Mesenchymal stem cell (in vitro differentiated cells and primary cell): ENCODE results near the gene CLNK.

Source experiments
- DNase-seq: peaks from one replicate; pipeline ENCODE4 v3.0.0-alpha.2; 2013
- H2AFZ ChIP-seq: one replicate; pipeline ENCODE4 v1.6.1; 2013; ENCODE audit warnings: low read depth, mild to moderate bottlenecking, control low read depth, inconsistent platforms, low read length, moderate library complexity
- H2AK5ac ChIP-seq: 2 replicates; pipeline ENCODE4 v1.6.1; 2013; ENCODE audit warnings: low read length, moderate library complexity, mild to moderate bottlenecking, inconsistent platforms; ENCODE audit not compliant: severe bottlenecking
- H2BK120ac ChIP-seq: one replicate; pipeline ENCODE4 v1.6.1; 2013; ENCODE audit warnings: low read depth, mild to moderate bottlenecking, inconsistent platforms, low read length, moderate library complexity
- H2BK12ac ChIP-seq, 2 experiments: one replicate each; pipeline ENCODE4 v1.6.1; 2013; ENCODE audit warnings: inconsistent platforms in 2 of 2, low read length in 2 of 2, mild to moderate bottlenecking in 2 of 2, moderate library complexity in 2 of 2, control low read depth in 1 of 2
- H2BK15ac ChIP-seq: one replicate; pipeline ENCODE4 v1.6.1; 2013; ENCODE audit warnings: mild to moderate bottlenecking, low read depth, inconsistent platforms; ENCODE audit not compliant: poor library complexity, severe bottlenecking
- H2BK5ac ChIP-seq: 2 replicates; pipeline ENCODE4 v1.6.1; 2013; ENCODE audit warnings: low read depth, mild to moderate bottlenecking, low read length, control low read depth, inconsistent platforms; ENCODE audit not compliant: poor library complexity, severe bottlenecking
- H3K14ac ChIP-seq, 2 experiments: one replicate each; pipeline ENCODE4 v1.6.1; 2013; ENCODE audit warnings: inconsistent platforms in 2 of 2, low read length in 2 of 2, control low read depth in 1 of 2, mild to moderate bottlenecking in 1 of 2, moderate library complexity in 1 of 2
- H3K18ac ChIP-seq, 2 experiments: one replicate each; pipeline ENCODE4 v1.6.1; 2013; ENCODE audit warnings: inconsistent platforms in 2 of 2, low read length in 2 of 2, control low read depth in 1 of 2, low read depth in 1 of 2, mild to moderate bottlenecking in 1 of 2
- H3K23ac ChIP-seq, 2 experiments: one replicate each; pipeline ENCODE4 v1.6.1; 2013; ENCODE audit warnings: inconsistent platforms in 2 of 2, low read length in 2 of 2, mild to moderate bottlenecking in 2 of 2, moderate library complexity in 2 of 2, control low read depth in 1 of 2
- H3K27ac ChIP-seq: 2 replicates; pipeline ENCODE4 v1.5.1; 2013; ENCODE audit warnings: mild to moderate bottlenecking, moderate library complexity, low read length, control low read depth, inconsistent platforms; ENCODE audit not compliant: poor library complexity, severe bottlenecking
- H3K27me3 ChIP-seq, 2 experiments: 2 replicates each; pipeline versions ENCODE4 v1.6.1 to v1.7.0; 2013; ENCODE audit warnings: low read length in 2 of 2, mild to moderate bottlenecking in 2 of 2, moderate library complexity in 2 of 2, control low read depth in 1 of 2, inconsistent platforms in 1 of 2; ENCODE audit not compliant: control insufficient read depth in 1 of 2, insufficient read depth in 1 of 2
- H3K36me3 ChIP-seq, 2 experiments: 2 replicates each; pipeline versions ENCODE4 v1.6.1 to v1.7.0; 2013; ENCODE audit warnings: low read length in 2 of 2, control low read depth in 1 of 2, inconsistent platforms in 1 of 2, low read depth in 1 of 2, mild to moderate bottlenecking in 1 of 2; ENCODE audit not compliant: insufficient read depth in 2 of 2, control insufficient read depth in 1 of 2
- H3K4ac ChIP-seq, 2 experiments: one replicate each; pipeline ENCODE4 v1.6.1; 2013; ENCODE audit warnings: inconsistent platforms in 2 of 2, low read length in 2 of 2, mild to moderate bottlenecking in 2 of 2, moderate library complexity in 2 of 2, control low read depth in 1 of 2, low read depth in 1 of 2
- H3K4me1 ChIP-seq: 2 replicates; pipeline ENCODE4 v1.6.1; 2013; ENCODE audit warnings: low read depth, low read length, control low read depth; ENCODE audit not compliant: control insufficient read depth, insufficient read depth
- H3K4me2 ChIP-seq: 2 replicates; pipeline ENCODE4 v1.6.1; 2013; ENCODE audit warnings: low read length, mild to moderate bottlenecking, inconsistent platforms; ENCODE audit not compliant: poor library complexity, severe bottlenecking
- H3K4me3 ChIP-seq, 2 experiments: 2 replicates each; pipeline versions ENCODE4 v1.5.1 to v1.7.0; 2013; ENCODE audit warnings: low read length in 2 of 2, mild to moderate bottlenecking in 2 of 2, control low read depth in 1 of 2, low read depth in 1 of 2; ENCODE audit not compliant: insufficient read depth in 1 of 2
- H3K79me1 ChIP-seq: replicated peaks from 2 replicates; pipeline ENCODE4 v1.6.1; 2013; ENCODE audit warnings: mild to moderate bottlenecking, control low read depth, low read length, inconsistent platforms; ENCODE audit not compliant: poor library complexity, severe bottlenecking
- H3K9ac ChIP-seq: 2 replicates; pipeline ENCODE4 v1.7.0; 2013; ENCODE audit warnings: mild to moderate bottlenecking, low read length, moderate library complexity
- H3K9me3 ChIP-seq: 2 replicates; pipeline ENCODE4 v1.7.0; 2013; ENCODE audit warnings: mild to moderate bottlenecking, low read length; ENCODE audit not compliant: control insufficient read depth
- H4K8ac ChIP-seq: one replicate; pipeline ENCODE4 v1.6.1; 2013; ENCODE audit warnings: inconsistent platforms, mild to moderate bottlenecking, low read length, moderate library complexity
- H4K91ac ChIP-seq: one replicate; pipeline ENCODE4 v1.6.1; 2013; ENCODE audit warnings: mild to moderate bottlenecking, low read length, inconsistent platforms
- WGBS: methylation state at CpG from one replicate; pipeline ENCODE4 v1.1.7; 2013; ENCODE audit warnings: mixed read lengths; 5-methylcytosine and 5-hydroxymethylcytosine counted together

The CLNK gene

DNA sequence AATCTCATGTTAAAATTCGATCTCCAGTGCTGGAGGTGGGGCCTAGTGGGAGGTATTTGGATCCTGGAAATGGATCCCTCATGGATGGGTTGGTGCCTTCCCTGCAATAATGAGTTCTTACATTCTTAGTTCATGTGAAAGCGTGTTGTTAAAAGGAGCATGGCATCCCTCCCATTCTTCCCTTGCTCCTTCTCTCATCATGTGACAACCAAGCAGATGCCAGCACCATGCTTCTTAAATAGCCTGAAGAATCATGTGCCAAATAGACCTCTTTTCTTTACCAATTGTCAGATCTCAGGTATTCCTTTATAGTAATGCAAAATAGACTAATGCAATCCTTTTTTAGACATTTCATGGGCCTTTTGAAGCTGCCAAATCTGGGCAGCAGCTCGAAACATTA lies 29.0 kb upstream of the CLNK start:
- Histone ChIP-seq H3K4me2 (no peak overlapping the region), H3K4me3 (no peak overlapping the region), H2AFZ (no peak overlapping the region), H3K4ac (no peak overlapping the region), H3K18ac (no peak overlapping the region), H3K9me3 (peaks cover 6% of the 10 kb centered on the region), H3K36me3 (no peaks in the 10 kb centered on the region), H3K27me3 (no peaks in the 10 kb centered on the region), H4K91ac (no peak overlapping the region), H3K14ac (no peak overlapping the region), H2AK5ac (no peak overlapping the region), H3K23ac (no peak overlapping the region), H2BK120ac (no peak overlapping the region), H2BK12ac (no peak overlapping the region), H2BK15ac (no peak overlapping the region), H3K79me1 (no peaks in the 10 kb centered on the region), H2BK5ac (no peak overlapping the region), H3K27ac (no peak overlapping the region), H3K4me1 (no peaks in the 10 kb centered on the region), H4K8ac (no peak overlapping the region), H3K9ac (no peak overlapping the region)
- no peak for DNase-seq
- 96% methylated on average over 2 of the region's 3 CpGs for WGBS

DNA sequence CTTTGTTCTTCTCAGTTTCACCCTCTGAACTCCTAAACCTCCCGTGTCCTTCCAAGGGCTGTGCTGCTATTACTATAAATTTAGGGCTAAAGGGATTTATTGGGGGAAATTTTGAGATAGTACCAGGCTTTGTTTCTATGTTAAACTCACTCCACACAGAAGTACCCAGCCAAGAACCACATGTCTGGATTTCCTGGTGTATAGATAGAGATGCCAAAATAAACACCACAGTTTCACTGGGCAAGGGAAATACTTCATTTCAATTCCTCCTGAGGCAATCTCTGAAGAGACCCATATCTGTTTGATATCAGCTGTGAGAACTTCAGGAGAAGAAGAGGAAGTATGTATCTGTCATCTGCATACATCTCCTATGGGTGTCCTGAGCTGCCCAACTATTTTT lies 21.7 kb upstream of the CLNK start:
- WGBS: no CpG with 5 or more reads among the region's 1 CpG

DNA sequence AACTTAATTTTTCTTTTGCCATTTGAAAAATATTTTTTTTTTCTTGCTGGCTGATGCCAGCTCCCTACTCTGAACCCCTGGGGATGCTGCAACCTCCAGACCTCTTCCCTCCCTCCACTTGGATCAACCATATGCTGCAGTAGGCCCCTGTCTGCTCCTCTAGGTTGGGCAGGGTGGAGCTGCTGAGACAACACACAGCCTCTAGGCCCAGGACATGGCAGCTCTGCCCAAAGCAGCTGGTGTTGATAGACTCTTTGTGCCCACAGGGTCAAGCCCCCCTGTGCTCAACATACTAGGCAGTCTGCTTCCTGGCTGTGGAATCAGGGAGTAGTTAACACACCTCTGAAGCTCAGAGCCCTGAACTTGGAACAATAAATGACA lies 19.9 kb upstream of the CLNK start:
- Histone ChIP-seq H4K91ac (peak overlapping the region; percentile 3), H2AK5ac (peak overlapping the region; percentile 9), H3K4me2 (no peak overlapping the region), H3K4ac (no peak overlapping the region), H3K4me3 (no peak overlapping the region), H2BK15ac (no peak overlapping the region), H3K9ac (no peak overlapping the region), H4K8ac (no peak overlapping the region), H3K36me3 (no peaks in the 10 kb centered on the region), H2BK120ac (no peak overlapping the region), H3K14ac (peak overlapping the region in 1 of 2 experiments; percentile 12), H3K23ac (peak overlapping the region in 1 of 2 experiments; percentile 23), H3K4me1 (peaks cover 8% of the 10 kb centered on the region), H2AFZ (peak overlapping the region; percentile 1), H3K27ac (peak overlapping the region; percentile 26), H3K18ac (peak overlapping the region; percentile 58 to 64), H2BK5ac (no peak overlapping the region), H3K79me1 (no peaks in the 10 kb centered on the region), H3K27me3 (no peaks in the 10 kb centered on the region), H3K9me3 (no peaks in the 10 kb centered on the region), H2BK12ac (peak overlapping the region; percentile 12 to 20)
- peak; percentile 35 for DNase-seq

More for the DNA sequence above, 21.7 kb upstream of the CLNK start:
- Histone ChIP-seq H3K4ac (no peak overlapping the region), H2AK5ac (peak overlapping the region; percentile 53), H2BK15ac (no peak overlapping the region), H3K9ac (no peak overlapping the region), H3K14ac (no peak overlapping the region), H3K23ac (no peak overlapping the region), H2AFZ (no peak overlapping the region), H3K4me2 (no peak overlapping the region), H3K27me3 (no peaks in the 10 kb centered on the region), H3K9me3 (no peaks in the 10 kb centered on the region), H2BK12ac (no peak overlapping the region), H2BK120ac (no peak overlapping the region), H4K8ac (no peak overlapping the region), H3K27ac (no peak overlapping the region), H3K4me1 (peaks cover 8% of the 10 kb centered on the region), H3K79me1 (no peaks in the 10 kb centered on the region), H3K4me3 (no peak overlapping the region), H3K18ac (no peak overlapping the region), H4K91ac (no peak overlapping the region), H2BK5ac (no peak overlapping the region), H3K36me3 (no peaks in the 10 kb centered on the region)
- no peak for DNase-seq

DNA sequence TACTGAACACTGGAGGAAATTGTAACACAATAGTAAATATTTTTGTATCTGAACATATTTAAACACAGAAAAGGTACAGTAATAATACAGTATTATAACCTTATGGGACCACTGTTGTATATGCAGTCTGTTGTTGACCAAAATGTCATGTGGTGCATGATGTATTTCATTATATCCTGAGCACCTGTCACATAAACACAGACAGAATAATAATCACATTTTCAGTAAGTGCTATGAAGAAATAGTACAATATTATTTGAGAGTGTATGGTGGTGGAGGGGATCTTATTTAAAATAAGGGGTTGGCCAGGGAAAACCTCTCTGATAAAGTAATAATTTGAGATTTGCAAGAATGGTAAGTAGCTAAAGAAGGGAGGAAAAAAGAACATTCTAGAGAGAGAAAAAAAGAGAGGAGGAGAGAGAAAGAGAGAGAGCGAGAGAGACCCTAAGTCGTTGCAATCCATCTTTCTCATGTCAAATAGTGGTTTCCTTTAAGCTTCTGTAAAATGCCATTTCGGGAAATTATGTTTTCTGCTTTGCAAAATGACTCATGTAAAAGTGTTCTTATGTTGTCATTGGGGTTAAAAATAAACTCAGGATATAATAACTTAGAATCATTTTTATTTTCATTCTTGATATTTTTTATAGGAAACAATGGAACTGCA lies 19.3 kb upstream of the CLNK start:
- H4K91ac ChIP-seq: no peak overlapping the region
- H3K79me1 ChIP-seq: no peaks in the 10 kb centered on the region
- H3K4ac ChIP-seq: no peak overlapping the region
- no peak overlapping the region for H3K27ac ChIP-seq
- WGBS: 0% methylated on average over 1 of the region's 3 CpGs
- no peak overlapping the region for H2AFZ ChIP-seq
- no peak overlapping the region for H4K8ac ChIP-seq
- no peak overlapping the region for H3K14ac ChIP-seq
- H3K4me2 ChIP-seq: no peak overlapping the region
- H2AK5ac ChIP-seq: no peak overlapping the region
- no peak overlapping the region for H2BK120ac ChIP-seq
- H3K4me1 ChIP-seq: peaks cover 8% of the 10 kb centered on the region
- H3K36me3 ChIP-seq: no peaks in the 10 kb centered on the region
- no peak overlapping the region for H3K18ac ChIP-seq
- no peak overlapping the region for H3K9ac ChIP-seq
- no peak overlapping the region for H2BK12ac ChIP-seq
- H3K9me3 ChIP-seq: no peaks in the 10 kb centered on the region
- H3K23ac ChIP-seq: no peak overlapping the region
- no peak overlapping the region for H3K4me3 ChIP-seq
- no peak overlapping the region for H2BK5ac ChIP-seq
- no peak overlapping the region for H2BK15ac ChIP-seq
- peak; percentile 70 for DNase-seq
- no peaks in the 10 kb centered on the region for H3K27me3 ChIP-seq
